Mesothelial cell of epicardium (in vitro differentiated cells): Measurements from ENCODE around the gene NRARP. TPM values are rescaled to one million over a fixed set of nuclear protein-coding genes. Genes with fewer than 3 reads are reported as not detected.
A peak's percentile ranks its signal among the peaks of the same experiment; 100 is the strongest.

Experiments used
- DNase-seq, 2 experiments: peaks; one replicate each; pipeline ENCODE4 v3.0.0; 2021; ENCODE audit warnings: low spot score in 2 of 2; ENCODE audit not compliant: unreplicated experiment in 2 of 2
- H3K27ac Mint-ChIP-seq: 2 replicates; pipeline ENCODE4 v1.8.0; 2021; ENCODE audit warnings: mixed read lengths
- H3K27me3 Mint-ChIP-seq: 2 replicates; pipeline ENCODE4 v1.8.0; 2021; ENCODE audit warnings: low read depth, mixed read lengths
- H3K36me3 Mint-ChIP-seq: 2 replicates; pipeline ENCODE4 v1.8.0; 2021; ENCODE audit warnings: mixed read lengths
- H3K4me1 Mint-ChIP-seq: 2 replicates; pipeline ENCODE4 v1.8.0; 2021; ENCODE audit warnings: mixed read lengths
- H3K4me3 Mint-ChIP-seq: 2 replicates; pipeline ENCODE4 v1.8.0; 2021; ENCODE audit warnings: mild to moderate bottlenecking, moderate library complexity, mixed read lengths
- H3K9me3 Mint-ChIP-seq: 2 replicates; pipeline ENCODE4 v1.8.0; 2021; ENCODE audit warnings: mixed read lengths
- total RNA-seq: library from RNA; stranded (reverse); gene quantifications from 3 replicates; pipeline ENCODE4 v1.2.1, GENCODE V29; 2021
- TF ChIP-seq, protein P1 (sequence below): fragments of 200-600 bp; sonication (generic); IDR thresholded peaks from one replicate; pipeline ENCODE4 v1.5.0; 2021; ENCODE audit warnings: antibody characterized with exemption; ENCODE audit not compliant: unreplicated experiment

Gene NRARP
- total RNA-seq, 1 donor from 2014 or later: 9.6 TPM

DNA sequence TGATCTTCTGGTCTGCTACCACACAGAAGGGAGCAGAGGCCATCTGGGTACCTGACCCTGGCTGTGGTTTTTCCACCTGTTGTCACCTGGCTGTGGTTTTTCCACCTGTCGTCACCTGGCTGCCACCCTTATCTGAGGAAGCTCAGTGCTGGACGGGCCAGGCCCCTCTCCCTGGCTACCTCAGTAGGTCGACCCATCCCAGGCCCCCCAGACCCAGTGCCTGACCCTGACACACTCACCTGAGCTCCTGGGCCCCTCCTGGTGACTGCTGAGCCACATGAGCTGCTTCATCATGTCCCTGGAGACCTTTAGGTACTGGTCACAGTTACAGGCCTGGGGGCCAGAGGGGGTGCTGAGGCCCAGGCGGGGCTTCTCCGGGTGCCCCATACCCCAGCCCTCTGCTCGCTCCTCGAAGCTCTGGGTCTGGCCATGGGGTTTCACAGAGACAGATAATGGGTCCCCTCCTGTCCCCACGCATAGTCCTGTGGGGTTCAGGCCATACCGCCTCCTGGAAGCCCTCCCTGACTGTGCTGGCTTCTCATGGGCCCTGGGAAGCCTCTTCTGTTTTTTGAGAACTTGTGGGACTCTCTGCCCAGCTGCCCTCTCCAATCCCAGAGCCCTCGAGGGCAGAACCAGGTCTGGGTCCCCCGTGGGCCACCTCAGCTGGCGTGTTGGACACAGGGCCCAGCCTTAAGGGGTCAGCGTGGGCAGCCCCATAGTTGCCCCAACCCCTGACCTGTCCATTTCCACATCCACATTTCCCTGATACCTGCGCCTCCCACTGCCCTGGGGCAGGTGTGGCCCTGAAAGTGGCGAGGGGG, 7.5 kb upstream of the NRARP start:
- Mint-ChIP-seq H3K36me3 (no peaks in the 10 kb centered on the region), H3K9me3 (no peaks in the 10 kb centered on the region), H3K27me3 (no peaks in the 10 kb centered on the region), H3K4me1 (peaks cover 7% of the 10 kb centered on the region), H3K4me3 (no peak overlapping the region), H3K27ac (no peak overlapping the region)
- TF ChIP-seq, protein P1, sequence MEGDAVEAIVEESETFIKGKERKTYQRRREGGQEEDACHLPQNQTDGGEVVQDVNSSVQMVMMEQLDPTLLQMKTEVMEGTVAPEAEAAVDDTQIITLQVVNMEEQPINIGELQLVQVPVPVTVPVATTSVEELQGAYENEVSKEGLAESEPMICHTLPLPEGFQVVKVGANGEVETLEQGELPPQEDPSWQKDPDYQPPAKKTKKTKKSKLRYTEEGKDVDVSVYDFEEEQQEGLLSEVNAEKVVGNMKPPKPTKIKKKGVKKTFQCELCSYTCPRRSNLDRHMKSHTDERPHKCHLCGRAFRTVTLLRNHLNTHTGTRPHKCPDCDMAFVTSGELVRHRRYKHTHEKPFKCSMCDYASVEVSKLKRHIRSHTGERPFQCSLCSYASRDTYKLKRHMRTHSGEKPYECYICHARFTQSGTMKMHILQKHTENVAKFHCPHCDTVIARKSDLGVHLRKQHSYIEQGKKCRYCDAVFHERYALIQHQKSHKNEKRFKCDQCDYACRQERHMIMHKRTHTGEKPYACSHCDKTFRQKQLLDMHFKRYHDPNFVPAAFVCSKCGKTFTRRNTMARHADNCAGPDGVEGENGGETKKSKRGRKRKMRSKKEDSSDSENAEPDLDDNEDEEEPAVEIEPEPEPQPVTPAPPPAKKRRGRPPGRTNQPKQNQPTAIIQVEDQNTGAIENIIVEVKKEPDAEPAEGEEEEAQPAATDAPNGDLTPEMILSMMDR: no peak
- no peak for DNase-seq

DNA sequence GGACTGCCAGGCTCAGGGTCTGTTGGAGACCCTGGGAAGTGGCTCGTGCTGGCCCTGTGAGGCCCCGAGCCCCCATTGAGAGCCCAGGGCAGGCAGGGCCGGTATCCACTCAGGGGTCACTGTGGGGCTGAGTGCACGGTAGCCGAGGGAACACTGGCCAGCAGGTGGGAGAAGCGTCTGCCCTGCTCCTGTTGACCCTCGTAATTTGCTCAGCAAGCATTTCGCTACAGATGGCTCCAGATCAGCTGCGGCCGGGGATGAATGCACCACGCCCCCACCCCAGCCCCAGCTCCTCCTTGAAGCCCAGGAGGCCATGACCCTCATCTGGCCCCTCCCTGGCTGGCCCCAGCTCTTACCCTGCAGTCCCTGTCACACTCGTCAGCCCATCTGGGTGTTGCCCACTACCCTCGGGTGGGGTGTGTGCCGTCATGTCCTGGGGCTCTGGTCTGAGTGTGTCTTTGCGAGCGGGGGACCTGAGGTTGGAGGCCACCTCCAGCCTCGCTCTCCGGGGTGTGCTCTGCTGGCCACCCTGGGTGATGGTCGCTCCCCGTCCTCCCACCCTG, 6.1 kb upstream of the NRARP start:
- Mint-ChIP-seq H3K4me1 (peaks cover 7% of the 10 kb centered on the region), H3K36me3 (no peaks in the 10 kb centered on the region), H3K9me3 (no peaks in the 10 kb centered on the region), H3K27ac (no peak overlapping the region), H3K27me3 (no peaks in the 10 kb centered on the region), H3K4me3 (no peak overlapping the region)
- TF ChIP-seq, protein P1: no peak
- no peak for DNase-seq

DNA sequence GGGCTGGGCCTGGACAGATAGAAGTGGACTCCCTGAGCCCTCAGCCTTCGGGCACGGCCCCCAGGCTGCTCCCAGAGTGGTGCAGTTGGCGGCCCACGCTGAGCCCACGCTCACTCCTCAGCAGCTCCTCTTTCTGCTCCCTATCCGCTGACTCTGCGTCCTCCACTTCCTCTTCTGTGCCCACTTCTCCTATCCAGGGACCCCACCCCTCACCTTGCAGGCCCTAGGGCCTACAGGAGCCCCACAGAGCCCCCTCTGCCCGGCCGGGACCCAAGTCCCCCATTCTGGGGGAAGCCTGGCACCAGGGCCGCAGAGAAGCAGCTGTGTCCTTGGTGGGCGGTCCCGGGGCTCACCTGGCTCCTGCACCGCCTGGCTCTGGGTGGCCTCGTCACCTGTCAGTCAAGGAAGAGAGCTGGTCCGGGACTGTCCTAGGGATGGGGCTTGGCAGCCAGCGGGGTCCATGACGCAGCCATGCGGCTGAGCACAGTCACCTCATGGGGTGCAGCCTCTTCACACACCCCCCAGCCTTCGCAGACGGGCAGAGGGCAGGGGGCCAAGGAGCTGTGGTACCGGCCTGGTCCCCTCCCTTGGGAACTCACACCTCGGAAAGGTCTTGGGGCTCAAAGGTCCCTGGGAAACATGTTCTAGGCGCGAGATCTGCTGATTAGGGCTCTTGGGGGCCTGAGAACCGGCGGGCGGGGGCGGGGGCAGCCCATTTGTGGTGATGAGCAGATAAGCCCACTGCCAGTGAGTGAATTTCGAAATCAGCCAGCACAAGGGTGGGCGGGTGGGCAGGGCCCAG, 5.4 kb upstream of the NRARP start:
- Mint-ChIP-seq H3K36me3 (no peaks in the 10 kb centered on the region), H3K27me3 (no peaks in the 10 kb centered on the region), H3K4me3 (no peak overlapping the region), H3K9me3 (no peaks in the 10 kb centered on the region), H3K4me1 (peaks cover 9% of the 10 kb centered on the region), H3K27ac (peak overlapping the region; percentile 6)
- TF ChIP-seq, protein P1: no peak
- no peak for DNase-seq

DNA sequence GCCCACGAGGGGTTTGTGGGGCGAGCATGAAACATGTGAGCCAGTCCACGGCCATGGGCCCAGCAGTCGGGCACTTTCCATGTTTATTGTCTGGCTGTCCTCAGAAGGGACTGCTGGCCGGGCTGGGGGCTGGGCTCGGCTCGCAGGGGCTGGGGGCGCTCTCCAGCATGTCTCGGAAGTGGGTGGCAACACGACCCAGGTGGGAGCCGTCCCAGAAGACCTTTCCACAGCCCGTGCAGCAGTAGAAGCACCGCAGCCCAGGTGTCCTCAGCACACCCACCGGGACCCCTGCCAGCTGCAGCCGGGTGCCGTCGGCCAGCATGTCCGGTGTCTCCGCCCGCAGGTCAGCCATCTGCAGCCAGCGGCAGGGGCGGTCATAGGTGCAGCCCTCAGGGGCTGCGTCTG, 4.8 kb upstream of the NRARP start:
- TF ChIP-seq, protein P1: no peak
- no peaks in the 10 kb centered on the region for H3K9me3 Mint-ChIP-seq
- no peak overlapping the region for H3K4me3 Mint-ChIP-seq
- no peak overlapping the region for H3K27ac Mint-ChIP-seq
- no peak for DNase-seq
- H3K36me3 Mint-ChIP-seq: no peaks in the 10 kb centered on the region
- no peaks in the 10 kb centered on the region for H3K27me3 Mint-ChIP-seq
- peaks cover 9% of the 10 kb centered on the region for H3K4me1 Mint-ChIP-seq

DNA sequence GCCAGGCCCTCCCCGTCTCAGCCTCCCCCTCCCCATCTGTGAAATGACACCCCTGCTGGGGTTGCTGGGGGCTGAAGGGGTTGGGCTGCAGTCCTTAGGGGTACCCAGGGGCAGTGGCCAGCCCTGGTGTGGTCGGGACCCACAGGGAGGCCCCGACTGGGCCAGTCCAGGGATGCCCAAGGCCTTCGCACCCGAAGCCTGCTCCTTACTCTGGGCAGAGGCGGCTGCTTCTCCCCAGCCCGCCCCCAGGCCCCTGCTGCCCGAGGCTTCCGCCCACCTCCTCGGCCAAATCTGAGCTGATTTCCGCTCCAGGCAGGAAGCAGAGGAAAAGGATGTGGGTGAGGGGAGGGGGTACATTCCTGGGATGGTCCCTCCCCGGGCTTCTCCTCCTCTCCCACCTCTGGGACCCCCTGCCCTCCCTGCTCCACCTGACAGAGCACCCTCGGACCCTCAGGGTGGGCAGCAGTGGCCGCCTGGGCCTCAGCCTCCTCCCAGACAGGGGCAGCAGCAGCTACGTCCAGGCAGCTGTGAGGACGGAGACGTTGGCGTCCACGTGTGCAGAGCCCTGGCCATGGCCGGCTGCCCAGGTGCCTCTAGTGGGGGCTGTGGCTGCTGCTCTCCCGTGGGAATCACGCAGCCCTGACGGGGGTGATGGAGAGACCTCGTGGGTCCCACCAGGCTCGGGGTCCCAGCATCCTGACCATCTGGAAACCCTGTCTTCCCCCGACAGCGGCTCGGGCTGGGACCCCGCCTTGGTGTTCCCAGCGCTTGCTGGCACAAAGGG, 4.2 kb upstream of the NRARP start:
- Mint-ChIP-seq H3K27me3 (no peaks in the 10 kb centered on the region), H3K36me3 (no peaks in the 10 kb centered on the region), H3K4me1 (peaks cover 9% of the 10 kb centered on the region), H3K27ac (no peak overlapping the region), H3K9me3 (no peaks in the 10 kb centered on the region), H3K4me3 (no peak overlapping the region)
- TF ChIP-seq, protein P1: no peak
- DNase-seq: no peak
